ENCODE results near the gene EFCAB8.

Gene EFCAB8

GRCh38 chr20:32822225-32822624, 36.5 kb upstream of the EFCAB8 start:
- no peak for TF ChIP-seq CTCF (IDR thresholded peaks at IDR 0.05; ENCODE audit: insufficient read depth, low read depth, low read length, missing control alignments)
- no peak overlapping the region for H3K4me3 ChIP-seq (ENCODE audit: low read length)
- DNase-seq (ENCODE audit: low read depth) = no peak

- peak; percentile 73 for DNase-seq (ENCODE audit: low read depth)
- H3K4me3 ChIP-seq (ENCODE audit: low read length) = no peak overlapping the region
- peak; percentile 35 for TF ChIP-seq CTCF (IDR thresholded peaks at IDR 0.05; ENCODE audit: insufficient read depth, low read depth, low read length, missing control alignments)
These were observed 35.6 kb upstream of the EFCAB8 start for GRCh38 chr20:32823078-32823477.

- no peak for TF ChIP-seq CTCF (IDR thresholded peaks at IDR 0.05; ENCODE audit: insufficient read depth, low read depth, low read length, missing control alignments)
- no peak overlapping the region for H3K4me3 ChIP-seq (ENCODE audit: low read length)
- DNase-seq (ENCODE audit: low read depth) = no peak
These were observed 34.8 kb upstream of the EFCAB8 start for GRCh38 chr20:32823737-32824588.

GRCh38 chr20:32828029-32828680, 30.6 kb upstream of the EFCAB8 start:
- no peak overlapping the region for H3K4me3 ChIP-seq (ENCODE audit: low read length)
- peak; percentile 47 for DNase-seq (ENCODE audit: low read depth)
- no peak for TF ChIP-seq CTCF (IDR thresholded peaks at IDR 0.05; ENCODE audit: insufficient read depth, low read depth, low read length, missing control alignments)

GRCh38 chr20:32829311-32830005, 29.3 kb upstream of the EFCAB8 start:
- TF ChIP-seq CTCF (IDR thresholded peaks at IDR 0.05; ENCODE audit: insufficient read depth, low read depth, low read length, missing control alignments) = no peak

GRCh38 chr20:32830437-32830836, 28.3 kb upstream of the EFCAB8 start:
- DNase-seq (ENCODE audit: low read depth) = peak; percentile 48
- no peak for TF ChIP-seq CTCF (IDR thresholded peaks at IDR 0.05; ENCODE audit: insufficient read depth, low read depth, low read length, missing control alignments)
- no peak overlapping the region for H3K4me3 ChIP-seq (ENCODE audit: low read length)

More at GRCh38 chr20:32829311-32830005, 29.3 kb upstream of the EFCAB8 start:
- no peak overlapping the region for H3K4me3 ChIP-seq (ENCODE audit: low read length)
- no peak for DNase-seq (ENCODE audit: low read depth)
